22Rv1 (cell line): Measurements from ENCODE around the gene MDFIC.

Experiments used
- H3K27ac ChIP-seq: fragments of 450-650 bp; 2 replicates; pipeline ENCODE4 v1.5.1; 2017
- CTCF ChIP-seq: fragments of 450-650 bp; IDR thresholded peaks from 2 replicates; pipeline ENCODE4 v1.5.1; 2017; ENCODE audit warnings: mild to moderate bottlenecking
- ZFX ChIP-seq: fragments of 450-650 bp; IDR thresholded peaks from 2 replicates; pipeline ENCODE4 v1.6.1; 2017; ENCODE audit warnings: antibody characterized with exemption, borderline replicate concordance

MDFIC gene

GRCh38 chr7:114925434-114925833, 3.5 kb downstream of the MDFIC start:
- no peak for TF ChIP-seq CTCF
- no peak overlapping the region for H3K27ac ChIP-seq

GRCh38 chr7:114928060-114928459, 6.2 kb downstream of the MDFIC start:
- no peak overlapping the region for H3K27ac ChIP-seq
- no peak for TF ChIP-seq CTCF

GRCh38 chr7:114929570-114929969, 7.7 kb downstream of the MDFIC start:
- no peak for TF ChIP-seq ZFX
- peak; percentile 30 for TF ChIP-seq CTCF
- no peak overlapping the region for H3K27ac ChIP-seq

GRCh38 chr7:114930107-114930661, 8.3 kb downstream of the MDFIC start:
- no peak for TF ChIP-seq ZFX
- TF ChIP-seq CTCF: no peak
- H3K27ac ChIP-seq: no peak overlapping the region

- TF ChIP-seq ZFX (no peak), CTCF (no peak)
- no peak overlapping the region for H3K27ac ChIP-seq
These were observed 9.1 kb downstream of the MDFIC start for GRCh38 chr7:114930829-114931655.

GRCh38 chr7:114931656-114932011, 9.7 kb downstream of the MDFIC start:
- TF ChIP-seq CTCF (no peak), ZFX (no peak)
- no peak overlapping the region for H3K27ac ChIP-seq

- TF ChIP-seq CTCF: no peak
- no peak for TF ChIP-seq ZFX
- H3K27ac ChIP-seq: no peak overlapping the region
These were observed 11.1 kb downstream of the MDFIC start for GRCh38 chr7:114932991-114933390.
